IMR-90 (cell line): Measurements from ENCODE around the gene ELF2. TPM values are rescaled to one million over a fixed set of nuclear protein-coding genes. Genes with fewer than 3 reads are reported as not detected.

ENCODE experiments used
- ATAC-seq: fragments of 200-7000 bp; cut with Tn5 transposase; 2 replicates; pipeline ENCODE4 v1.9.1; 2020; ENCODE audit warnings: low read depth, mild to moderate bottlenecking, moderate library complexity
- BruUV-seq: library from RNA; stranded (reverse); fragments of 400-500 nt; replicated peaks from 2 replicates; lab custom pipeline; 2021; lab: Mats Ljungman, UMichigan
- CTCF ChIA-PET: fragments of 300-600 bp; formaldehyde crosslinking; extraction: SDS; loops from one replicate; lab custom pipeline; 2021; ENCODE audit warnings: antibody characterized with exemption; lab: Yijun Ruan, JAX
- POLR2A ChIA-PET: fragments of 300-600 bp; sonication (Branson Sonifier 250); formaldehyde crosslinking; loops from one replicate; lab custom pipeline; 2022; ENCODE audit warnings: antibody characterized with exemption; ENCODE audit not compliant: unreplicated experiment; lab: Charles Lee
- DNase-seq: peaks from one replicate; pipeline ENCODE4 v3.0.0; 2013
- H2AFZ ChIP-seq: replicated peaks from 2 replicates; pipeline ENCODE3; 2013; ENCODE audit warnings: low read length, mild to moderate bottlenecking; ENCODE audit not compliant: poor library complexity
- H2AK5ac ChIP-seq: 2 replicates; pipeline ENCODE4 v1.6.1; 2013; ENCODE audit warnings: low read depth, low read length, inconsistent platforms
- H2AK9ac ChIP-seq: replicated peaks from 2 replicates; pipeline ENCODE3; 2013; ENCODE audit warnings: mild to moderate bottlenecking, low read depth, low read length, moderate library complexity; ENCODE audit not compliant: poor library complexity
- H2BK120ac ChIP-seq: 2 replicates; pipeline ENCODE4 v1.6.1; 2013; ENCODE audit warnings: low read depth, low read length, inconsistent platforms
- H2BK15ac ChIP-seq: 3 replicates; pipeline ENCODE4 v1.6.1; 2013; ENCODE audit warnings: low read depth, low read length, inconsistent platforms
- H2BK20ac ChIP-seq: 2 replicates; pipeline ENCODE4 v1.6.1; 2013; ENCODE audit warnings: low read depth, mild to moderate bottlenecking, inconsistent platforms, low read length, moderate library complexity
- H2BK5ac ChIP-seq: 2 replicates; pipeline ENCODE4 v1.6.1; 2013; ENCODE audit warnings: mild to moderate bottlenecking, low read depth, low read length, inconsistent platforms; ENCODE audit not compliant: poor library complexity, severe bottlenecking
- H3K14ac ChIP-seq: replicated peaks from 2 replicates; pipeline ENCODE4 v1.6.1; 2013; ENCODE audit warnings: low read depth, low read length, inconsistent platforms
- H3K18ac ChIP-seq: 2 replicates; pipeline ENCODE4 v1.6.1; 2013; ENCODE audit warnings: low read depth, low read length, control low read depth
- H3K23ac ChIP-seq: 2 replicates; pipeline ENCODE4 v1.6.1; 2013; ENCODE audit warnings: low read depth, low read length, inconsistent platforms
- H3K27ac ChIP-seq: 2 replicates; pipeline ENCODE4 v1.5.1; 2013; ENCODE audit warnings: mild to moderate bottlenecking, control low read depth, low read length; ENCODE audit not compliant: insufficient read depth
- H3K27me3 ChIP-seq: 2 replicates; pipeline ENCODE4 v1.6.1; 2013; ENCODE audit warnings: low read length; ENCODE audit not compliant: control insufficient read depth, insufficient read depth
- H3K36me3 ChIP-seq: 2 replicates; pipeline ENCODE4 v1.6.1; 2013; ENCODE audit warnings: low read length, mixed read lengths; ENCODE audit not compliant: control insufficient read depth, insufficient read depth
- H3K4ac ChIP-seq: 2 replicates; pipeline ENCODE4 v1.6.1; 2013; ENCODE audit warnings: low read depth, low read length, inconsistent platforms
- H3K4me1 ChIP-seq: 2 replicates; pipeline ENCODE4 v1.6.1; 2013; ENCODE audit warnings: low read length, mixed read lengths; ENCODE audit not compliant: control insufficient read depth, insufficient read depth
- H3K4me2 ChIP-seq: 2 replicates; pipeline ENCODE4 v1.6.1; 2013; ENCODE audit warnings: low read depth, mild to moderate bottlenecking, control low read depth, low read length, moderate library complexity
- H3K4me3 ChIP-seq: 2 replicates; pipeline ENCODE4 v1.5.1; 2013; ENCODE audit warnings: low read depth, mild to moderate bottlenecking, control low read depth, low read length, moderate library complexity; ENCODE audit not compliant: insufficient read depth
- H3K56ac ChIP-seq: 2 replicates; pipeline ENCODE4 v1.6.1; 2013; ENCODE audit warnings: low read length, inconsistent platforms; ENCODE audit not compliant: insufficient read depth; ENCODE audit errors: extremely low read depth
- H3K79me1 ChIP-seq, 2 experiments: 2 replicates each; pipeline ENCODE4 v1.6.1; 2013; ENCODE audit warnings: low read length in 2 of 2, inconsistent platforms in 1 of 2, low read depth in 1 of 2
- H3K9ac ChIP-seq: 2 replicates; pipeline ENCODE4 v1.6.1; 2013; ENCODE audit warnings: low read depth, low read length, control low read depth
- H3K9me1 ChIP-seq: 2 replicates; pipeline ENCODE4 v1.6.1; 2013; ENCODE audit warnings: low read length, inconsistent platforms; ENCODE audit not compliant: insufficient read depth
- H3K9me3 ChIP-seq: 2 replicates; pipeline ENCODE4 v1.6.1; 2013; ENCODE audit warnings: low read length; ENCODE audit not compliant: control insufficient read depth, insufficient read depth
- H4K20me1 ChIP-seq: 2 replicates; pipeline ENCODE4 v1.6.1; 2013; ENCODE audit warnings: low read length, inconsistent platforms; ENCODE audit not compliant: insufficient read depth
- H4K5ac ChIP-seq: 2 replicates; pipeline ENCODE4 v1.6.1; 2013; ENCODE audit warnings: mild to moderate bottlenecking, low read depth, low read length, control low read depth
- H4K8ac ChIP-seq, 2 experiments: 2 replicates each; pipeline ENCODE4 v1.6.1; 2013; ENCODE audit warnings: low read depth in 2 of 2, low read length in 2 of 2, control low read depth in 1 of 2, inconsistent platforms in 1 of 2
- H4K91ac ChIP-seq: 2 replicates; pipeline ENCODE4 v1.6.1; 2013; ENCODE audit warnings: low read depth, low read length, inconsistent platforms; ENCODE audit not compliant: insufficient read depth
- BHLHE40 ChIP-seq: fragments of 150-350 bp; IDR thresholded peaks from 2 replicates; pipeline ENCODE4 v1.6.1; 2016; ENCODE audit warnings: mild to moderate bottlenecking, low read depth, low read length
- MAFK ChIP-seq: IDR thresholded peaks from 2 replicates; pipeline ENCODE4 v1.6.1; 2012; ENCODE audit warnings: low read depth, low read length, improper control_type of control experiment
- MXI1 ChIP-seq: IDR thresholded peaks from 2 replicates; pipeline ENCODE4 v1.6.1; 2012; ENCODE audit warnings: low read depth, mild to moderate bottlenecking, low read length, moderate library complexity, borderline replicate concordance
- POLR2A ChIP-seq: IDR thresholded peaks from 2 replicates; pipeline ENCODE4 v1.6.1; 2012; ENCODE audit warnings: mild to moderate bottlenecking, low read depth, low read length
- RFX5 ChIP-seq: IDR thresholded peaks from 2 replicates; pipeline ENCODE4 v1.8.0; 2012; ENCODE audit warnings: low read depth, mild to moderate bottlenecking, low read length, moderate library complexity
- WGBS, 2 experiments: methylation state at CpG; one replicate each; pipeline versions ENCODE4 v1.1.5 to v1.1.7; 2013; ENCODE audit warnings: missing lambda C conversion rate in 2 of 2; ENCODE audit not compliant: insufficient read length in 1 of 2; ENCODE audit errors: extremely low coverage in 2 of 2; 5-methylcytosine and 5-hydroxymethylcytosine counted together
- dilution Hi-C: fragments of 300-500 bp; cut with HindIII; formaldehyde crosslinking; loops from one replicate; pipeline ENCODE4 v1.14.3; 2018; ENCODE audit warnings: low sequenced_read_pairs; ENCODE audit not compliant: unreplicated experiment
- in situ Hi-C: fragments of 300-500 bp; cut with MboI; formaldehyde crosslinking; loops from 3 replicates; pipeline ENCODE4 v1.14.3; 2019; ENCODE audit warnings: low sequenced_read_pairs, inconsistent platforms, mixed read lengths
- intact Hi-C: fragments of 100-400 bp; cut with micrococcal nuclease; formaldehyde crosslinking; loops from 2 replicates; pipeline ENCODE4 v1.10.0; 2022
- polyA plus RNA-seq, 3 experiments: library from polyadenylated mRNA; depleted of rRNA; stranded (reverse); fragments of >200 nt; gene quantifications; 2 replicates each; pipeline ENCODE4 v1.2.3, GENCODE V29; 2012; ENCODE audit warnings: low replicate concordance in 1 of 3
- total RNA-seq: library from RNA; depleted of rRNA; stranded (reverse); fragments of >200 nt; gene quantifications from 2 replicates; pipeline ENCODE4 v1.2.3, GENCODE V29; 2012
- TF ChIP-seq, protein P1 (sequence below): fragments of 150-350 bp; IDR thresholded peaks from 2 replicates; pipeline ENCODE4 v1.6.1; 2016; ENCODE audit warnings: low read depth, mild to moderate bottlenecking, low read length, moderate library complexity, borderline replicate concordance
- TF ChIP-seq, protein P2 (sequence below): conservative IDR thresholded peaks from 2 replicates; pipeline ENCODE4 v1.5.1; 2012; ENCODE audit warnings: mild to moderate bottlenecking, low read depth, low read length, improper control_type of control experiment

The ELF2 gene
- total and polyA plus RNA-seq, 2 of the 4 experiments (the other 2 are of a cell fraction): 14.5 to 42.3 TPM

DNA sequence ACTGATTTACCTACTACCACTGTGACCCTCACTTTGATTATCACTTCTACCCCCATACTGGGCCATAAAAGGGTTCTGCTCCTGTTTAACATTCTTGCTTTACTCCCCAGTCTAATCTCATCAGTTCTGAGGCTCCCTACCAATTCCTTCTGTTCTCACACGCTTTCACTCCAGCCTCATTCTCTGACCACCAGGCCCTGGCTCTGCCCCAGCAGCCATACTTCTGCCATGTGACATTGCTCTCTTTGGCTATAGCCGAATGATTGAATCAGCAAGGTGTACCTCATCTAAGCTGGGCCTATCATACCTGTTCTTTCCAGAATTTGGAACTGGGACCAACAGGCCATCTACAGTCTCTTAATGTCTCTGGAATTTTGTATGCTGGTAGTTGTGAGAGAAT, 14.4 kb upstream of the ELF2 start:
- H4K8ac ChIP-seq: no peak overlapping the region
- H3K18ac ChIP-seq: no peak overlapping the region
- no peak overlapping the region for H2BK5ac ChIP-seq
- BruUV-seq: no TSS peak
- CTCF ChIA-PET: no interaction called here
- no peak overlapping the region for H2BK120ac ChIP-seq
- H2BK20ac ChIP-seq: no peak overlapping the region
- no peaks in the 10 kb centered on the region for H3K79me1 ChIP-seq
- H3K14ac ChIP-seq: no peak overlapping the region
- POLR2A ChIA-PET: no interaction called here
- no peak for TF ChIP-seq RFX5
- no peak for TF ChIP-seq MXI1
- TF ChIP-seq, protein P1, sequence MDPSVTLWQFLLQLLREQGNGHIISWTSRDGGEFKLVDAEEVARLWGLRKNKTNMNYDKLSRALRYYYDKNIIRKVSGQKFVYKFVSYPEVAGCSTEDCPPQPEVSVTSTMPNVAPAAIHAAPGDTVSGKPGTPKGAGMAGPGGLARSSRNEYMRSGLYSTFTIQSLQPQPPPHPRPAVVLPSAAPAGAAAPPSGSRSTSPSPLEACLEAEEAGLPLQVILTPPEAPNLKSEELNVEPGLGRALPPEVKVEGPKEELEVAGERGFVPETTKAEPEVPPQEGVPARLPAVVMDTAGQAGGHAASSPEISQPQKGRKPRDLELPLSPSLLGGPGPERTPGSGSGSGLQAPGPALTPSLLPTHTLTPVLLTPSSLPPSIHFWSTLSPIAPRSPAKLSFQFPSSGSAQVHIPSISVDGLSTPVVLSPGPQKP: no peak
- TF ChIP-seq, protein P2, sequence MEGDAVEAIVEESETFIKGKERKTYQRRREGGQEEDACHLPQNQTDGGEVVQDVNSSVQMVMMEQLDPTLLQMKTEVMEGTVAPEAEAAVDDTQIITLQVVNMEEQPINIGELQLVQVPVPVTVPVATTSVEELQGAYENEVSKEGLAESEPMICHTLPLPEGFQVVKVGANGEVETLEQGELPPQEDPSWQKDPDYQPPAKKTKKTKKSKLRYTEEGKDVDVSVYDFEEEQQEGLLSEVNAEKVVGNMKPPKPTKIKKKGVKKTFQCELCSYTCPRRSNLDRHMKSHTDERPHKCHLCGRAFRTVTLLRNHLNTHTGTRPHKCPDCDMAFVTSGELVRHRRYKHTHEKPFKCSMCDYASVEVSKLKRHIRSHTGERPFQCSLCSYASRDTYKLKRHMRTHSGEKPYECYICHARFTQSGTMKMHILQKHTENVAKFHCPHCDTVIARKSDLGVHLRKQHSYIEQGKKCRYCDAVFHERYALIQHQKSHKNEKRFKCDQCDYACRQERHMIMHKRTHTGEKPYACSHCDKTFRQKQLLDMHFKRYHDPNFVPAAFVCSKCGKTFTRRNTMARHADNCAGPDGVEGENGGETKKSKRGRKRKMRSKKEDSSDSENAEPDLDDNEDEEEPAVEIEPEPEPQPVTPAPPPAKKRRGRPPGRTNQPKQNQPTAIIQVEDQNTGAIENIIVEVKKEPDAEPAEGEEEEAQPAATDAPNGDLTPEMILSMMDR: no peak
- no peak for TF ChIP-seq POLR2A
- TF ChIP-seq BHLHE40: no peak
- no peak for TF ChIP-seq MAFK
- no peaks in the 10 kb centered on the region for H4K20me1 ChIP-seq
- no peak overlapping the region for H3K27ac ChIP-seq
- ATAC-seq (no peak), DNase-seq (no peak)
- no peak overlapping the region for H2AK5ac ChIP-seq
- H3K9me1 ChIP-seq: no peaks in the 10 kb centered on the region
- H3K9me3 ChIP-seq: no peaks in the 10 kb centered on the region
- no peak overlapping the region for H3K56ac ChIP-seq
- H3K27me3 ChIP-seq: no peaks in the 10 kb centered on the region
- H3K36me3 ChIP-seq: no peaks in the 10 kb centered on the region
- no peak overlapping the region for H3K23ac ChIP-seq
- H2BK15ac ChIP-seq: no peak overlapping the region
- no peak overlapping the region for H2AFZ ChIP-seq
- no peak overlapping the region for H2AK9ac ChIP-seq
- H3K9ac ChIP-seq: no peak overlapping the region
- 78% methylated on average over 1 of the region's 2 CpGs; no CpG with 5 or more reads in 1 of the 2 experiments for WGBS, 2 experiments
- no peak overlapping the region for H3K4ac ChIP-seq
- H4K91ac ChIP-seq: no peak overlapping the region
- no peak overlapping the region for H3K4me2 ChIP-seq
- no peaks in the 10 kb centered on the region for H3K4me1 ChIP-seq
- intact Hi-C loops: no loop called here
- dilution Hi-C loops: no loop called here
- no peak overlapping the region for H4K5ac ChIP-seq
- no peak overlapping the region for H3K4me3 ChIP-seq
- in situ Hi-C loops: no loop called here
